GM03348 (cell line): ENCODE measurements around the gene TANGO6.
"Not testable (repeated sequence)": the region's sequence is repeated elsewhere in the genome, so short reads cannot be mapped to it uniquely, and the experiment has no call there.

Experiments used
- DNase-seq: peaks from one replicate; pipeline ENCODE4 v3.0.0; 2012; ENCODE audit warnings: low spot score

Gene TANGO6

GRCh38 chr16:68969338-68969737, 126.0 kb downstream of the TANGO6 start:
- DNase-seq = no peak

DNA sequence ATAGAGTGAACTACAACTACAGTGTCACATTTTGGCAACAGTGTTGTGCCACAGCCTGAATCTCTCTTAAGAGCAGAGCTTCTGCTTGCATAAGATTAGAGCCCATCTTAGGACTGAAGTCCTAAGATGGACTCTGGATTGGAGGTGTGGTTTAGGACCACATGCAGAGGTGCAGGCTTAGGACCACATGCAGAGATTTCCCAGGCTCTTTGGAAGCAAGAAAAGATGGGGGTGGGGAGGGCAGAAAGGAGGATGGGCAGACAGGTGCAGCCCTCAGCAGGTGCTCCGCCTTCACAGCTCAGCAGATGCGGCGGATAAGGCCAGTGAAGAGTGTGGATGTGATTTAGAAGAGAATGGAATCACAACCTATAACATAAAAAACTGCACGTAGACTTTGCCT, 128.7 kb downstream of the TANGO6 start:
- no peak for DNase-seq

GRCh38 chr16:68972720-68973119, 129.4 kb downstream of the TANGO6 start:
- no peak for DNase-seq

- no peak for DNase-seq
Observed at GRCh38 chr16:68973611-68974120, 130.3 kb downstream of the TANGO6 start.

DNA sequence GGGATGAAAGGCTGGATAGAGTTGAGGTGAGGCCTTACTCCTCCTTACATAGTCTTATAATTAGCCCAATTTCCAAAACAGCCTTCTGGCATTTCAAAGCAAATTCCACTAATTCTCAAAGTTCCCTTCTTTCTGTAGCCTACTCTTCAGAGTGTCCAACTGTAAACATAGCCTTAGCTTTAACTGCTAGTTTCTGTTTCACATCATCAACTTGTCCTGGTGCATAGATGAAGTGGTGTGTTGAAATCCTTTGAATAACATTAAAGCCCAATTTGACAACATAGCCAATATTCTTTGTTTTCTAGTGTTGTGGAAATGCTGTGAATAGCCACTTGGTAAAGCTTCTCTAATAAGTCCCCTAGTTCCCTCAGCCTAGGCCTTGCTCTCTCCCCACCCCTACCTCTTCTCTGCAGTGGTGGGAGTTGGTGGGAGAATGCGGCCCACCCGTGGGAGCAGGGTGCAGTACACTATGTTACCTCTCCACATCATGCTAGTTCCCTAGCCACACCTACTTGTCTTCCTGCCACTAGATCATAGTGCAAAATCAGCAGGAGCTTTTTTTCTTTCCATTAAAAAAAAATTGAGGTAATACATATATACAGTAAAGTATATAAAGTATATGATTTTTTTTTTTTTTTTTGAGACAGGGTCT, 135.1 kb downstream of the TANGO6 start:
- no peak for DNase-seq

DNA sequence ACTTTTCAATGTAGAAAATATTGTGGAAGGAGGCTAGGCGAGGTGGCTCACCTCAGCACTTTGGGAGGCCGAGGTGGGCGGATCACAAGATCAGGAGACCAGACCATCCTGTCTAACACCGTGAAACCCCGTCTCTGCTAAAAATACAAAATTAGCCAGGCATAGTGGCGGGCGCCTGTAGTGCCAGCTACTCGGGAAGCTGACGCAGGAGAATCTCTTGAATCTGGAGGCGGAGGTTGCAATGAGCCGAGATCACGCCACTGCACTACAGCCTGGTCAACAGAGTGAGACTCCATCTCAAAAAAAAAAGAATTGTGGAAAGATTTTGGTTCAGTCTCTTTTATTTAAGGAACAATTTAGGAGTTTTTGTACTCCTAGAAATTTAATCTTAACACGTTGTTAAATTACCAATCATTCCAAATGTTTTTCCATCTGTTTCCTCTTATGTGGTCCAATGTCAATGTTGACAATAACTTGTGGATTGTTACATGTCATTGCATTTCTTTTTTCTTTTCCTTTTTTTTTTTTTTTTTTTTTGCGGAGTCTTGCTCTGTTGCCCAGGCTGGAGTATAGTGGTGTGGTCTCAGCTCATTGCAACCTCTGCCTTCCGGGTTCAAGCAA, 137.5 kb downstream of the TANGO6 start:
- DNase-seq = no peak

DNA sequence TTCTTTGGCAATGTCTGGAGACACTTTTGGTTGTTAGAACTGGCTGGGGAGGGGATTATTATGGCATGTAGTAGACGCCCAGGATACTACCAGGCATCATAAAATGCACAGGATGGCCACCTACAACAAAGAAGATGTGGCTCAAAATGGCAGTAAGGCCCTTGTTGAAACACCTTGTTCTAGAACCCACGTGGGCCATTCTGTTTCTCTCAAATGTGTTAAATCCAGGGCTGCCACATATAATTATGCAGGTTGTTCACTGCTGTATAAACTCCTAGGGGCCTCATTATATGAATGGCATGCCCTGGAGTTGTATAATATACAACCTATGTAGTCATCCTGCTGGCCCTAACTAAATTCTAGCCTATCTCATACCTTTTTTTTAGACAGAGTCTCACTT, 138.6 kb downstream of the TANGO6 start:
- no peak for DNase-seq

DNA sequence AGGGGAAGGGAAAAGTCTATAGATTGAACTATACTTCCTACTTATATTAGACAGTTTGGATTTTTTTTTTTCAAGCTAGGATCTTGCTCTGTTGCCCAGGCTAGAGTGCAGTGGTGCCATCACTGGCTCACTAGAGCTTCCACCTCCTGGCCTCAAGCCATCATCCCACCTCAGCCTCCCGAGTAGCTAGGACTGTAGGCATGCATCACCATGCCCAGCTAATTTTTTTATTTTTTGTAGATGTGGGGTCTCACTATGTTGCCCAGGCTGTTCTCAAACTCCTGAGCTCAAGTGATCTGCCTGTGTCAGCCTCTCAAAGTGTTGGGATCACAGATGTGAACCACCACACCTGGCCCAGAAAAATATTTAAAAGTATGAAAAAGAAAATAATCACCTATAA, 141.1 kb downstream of the TANGO6 start:
- DNase-seq = no peak

GRCh38 chr16:68985268-68985667, 141.9 kb downstream of the TANGO6 start:
- DNase-seq = no peak

DNA sequence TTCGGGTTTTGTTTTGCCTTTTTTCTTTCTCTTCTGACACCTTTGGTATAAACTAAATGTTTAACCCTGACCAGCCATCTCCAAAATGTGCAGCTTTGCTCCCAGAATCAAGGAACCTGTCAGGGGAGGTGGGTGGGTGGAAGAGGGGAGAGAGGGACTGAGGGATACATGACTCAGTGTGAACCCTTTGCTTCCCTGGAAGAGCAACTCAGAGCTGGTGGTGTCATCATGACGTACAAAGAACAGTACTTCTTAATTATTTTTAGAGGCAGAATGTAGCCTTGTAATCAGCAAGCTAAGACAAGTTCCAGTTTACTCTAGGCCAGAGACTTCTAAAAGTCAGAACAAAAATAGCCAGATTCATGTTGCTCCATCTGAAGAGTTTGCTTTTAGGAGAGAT, 142.5 kb downstream of the TANGO6 start:
- peak; percentile 18 for DNase-seq

- no peak for DNase-seq
Observed at GRCh38 chr16:68987734-68988457, 144.6 kb downstream of the TANGO6 start.

- DNase-seq = not testable (repeated sequence)
Observed at GRCh38 chr16:68990172-68990845, 147.0 kb downstream of the TANGO6 start.

DNA sequence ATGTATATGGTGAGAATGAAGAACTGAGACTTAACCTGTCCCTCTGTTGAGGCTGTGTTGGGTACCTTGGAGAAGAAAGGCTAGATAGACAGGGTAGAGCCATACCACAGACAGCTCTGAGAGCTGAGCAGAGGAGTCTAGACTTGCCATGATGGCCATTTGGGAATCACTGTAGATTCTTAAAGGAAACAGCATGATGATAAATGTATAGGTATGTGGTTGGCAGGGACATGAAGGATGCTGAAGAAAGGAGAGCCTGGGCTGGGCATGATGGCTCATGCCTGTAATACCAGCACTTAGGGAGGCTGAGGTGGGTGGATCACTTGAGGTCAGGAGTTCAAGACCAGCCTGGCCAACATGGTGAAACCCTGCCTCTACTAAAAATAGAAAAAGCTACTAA, 147.7 kb downstream of the TANGO6 start:
- DNase-seq = no peak

GRCh38 chr16:68992521-68992920, 149.2 kb downstream of the TANGO6 start:
- peak; percentile 52 for DNase-seq

- DNase-seq = no peak
Observed at GRCh38 chr16:68993456-68993855, 150.1 kb downstream of the TANGO6 start.

GRCh38 chr16:68993885-68994284, 150.6 kb downstream of the TANGO6 start:
- peak; percentile 71 for DNase-seq

GRCh38 chr16:68994324-68994723, 151.0 kb downstream of the TANGO6 start:
- no peak for DNase-seq

GRCh38 chr16:68995011-68995504, 151.7 kb downstream of the TANGO6 start:
- peak; percentile 33 for DNase-seq

- DNase-seq = no peak
Observed at GRCh38 chr16:68997564-68997963, 154.2 kb downstream of the TANGO6 start.

DNA sequence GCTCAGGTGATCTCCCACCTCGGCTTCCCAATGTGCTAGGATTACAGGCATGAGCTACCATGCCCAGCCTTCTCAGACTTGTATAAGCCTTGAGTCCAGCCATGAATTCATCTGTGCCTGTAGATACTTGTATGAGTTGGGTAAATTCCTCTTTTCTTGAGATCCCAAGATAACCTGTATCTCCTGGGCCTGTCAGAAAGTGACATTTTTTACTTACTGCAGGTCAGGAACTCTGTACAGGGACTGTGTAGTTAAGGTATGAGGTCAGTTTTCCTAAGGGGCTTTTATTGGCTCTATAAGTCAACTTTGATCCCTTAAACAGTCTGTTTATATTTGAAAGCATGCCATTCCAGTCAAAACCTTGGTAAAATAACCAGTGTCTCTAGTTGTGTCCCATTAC, 155.8 kb downstream of the TANGO6 start:
- no peak for DNase-seq

- no peak for DNase-seq
Observed at GRCh38 chr16:69003500-69003899, 160.2 kb downstream of the TANGO6 start.

DNA sequence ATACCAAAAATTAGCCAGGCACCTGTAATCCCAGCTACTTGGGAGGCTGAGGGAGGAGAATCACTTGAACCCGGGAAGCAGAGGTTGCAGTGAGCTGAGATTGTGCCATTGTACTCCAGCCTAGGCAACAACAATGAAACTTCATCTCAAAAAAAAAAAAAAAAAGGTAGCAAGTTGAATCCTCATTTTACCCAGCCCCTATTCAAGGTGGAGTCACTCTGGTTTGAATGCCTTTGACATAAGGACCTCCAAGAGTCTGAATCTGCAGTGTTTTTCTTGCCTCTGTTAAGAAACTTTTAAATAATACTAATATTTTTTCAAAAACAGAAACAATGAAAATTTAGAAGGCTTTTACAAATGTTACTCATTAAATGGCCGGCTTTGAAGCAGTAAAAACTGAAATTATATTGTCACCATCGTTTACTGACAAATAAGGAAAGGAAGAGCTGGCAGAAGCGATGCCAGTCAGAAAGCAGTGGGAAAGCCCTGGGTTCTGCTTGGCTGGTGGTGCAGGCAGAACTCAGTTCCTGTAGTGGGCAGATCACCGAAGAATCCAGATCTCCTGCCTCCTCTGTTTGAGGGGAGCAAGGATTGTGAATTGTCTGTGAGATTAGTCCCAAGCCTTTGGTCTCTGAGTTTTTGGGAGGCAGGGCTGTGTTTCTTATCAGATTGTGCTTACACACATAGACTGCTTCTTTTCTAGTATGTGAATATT, 162.5 kb downstream of the TANGO6 start:
- DNase-seq = no peak
